Measurements from ENCODE around the gene SEMA4B. TPM values are rescaled to one million over a fixed set of nuclear protein-coding genes. Genes with fewer than 3 reads are reported as not detected.
"Not testable (repeated sequence)": the region's sequence is repeated elsewhere in the genome, so short reads cannot be mapped to it uniquely, and the experiment has no call there.

SEMA4B gene
- total and polyA plus RNA-seq, 7 donors = 1.4 to 10.8 (median 4.4) TPM

DNA sequence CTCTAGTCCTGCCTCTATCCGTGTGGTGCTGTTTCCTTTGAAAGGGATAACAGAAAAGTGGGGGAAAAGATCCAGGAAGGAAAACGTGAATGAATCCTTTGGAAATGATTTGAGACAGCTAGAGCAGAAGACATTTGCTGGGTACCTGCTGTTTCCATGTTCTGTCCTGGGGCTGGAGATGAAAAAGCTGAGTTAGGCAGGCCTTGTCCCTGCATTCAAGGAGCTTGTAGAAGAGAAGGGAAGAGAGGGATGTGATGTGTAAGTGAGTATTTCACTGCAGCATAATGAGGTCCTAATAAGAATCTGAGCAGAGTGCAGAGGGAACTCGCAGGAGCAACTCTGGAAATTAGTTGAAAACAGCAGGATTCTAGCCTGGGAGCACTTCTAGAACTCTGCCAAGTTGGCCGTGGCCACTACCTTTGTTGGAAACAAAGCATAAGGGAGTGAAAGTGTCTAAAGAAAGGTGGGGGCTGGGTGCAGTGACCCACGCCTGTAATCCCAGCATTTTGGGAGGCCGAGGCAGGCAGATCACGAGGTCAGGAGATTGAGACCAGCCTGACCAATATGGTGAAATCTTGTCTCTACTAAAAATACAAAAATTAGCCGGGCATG is 13.8 kb upstream of the SEMA4B start:
- intact Hi-C loops (cut with DNase I) = loop anchor here in 1 of 2 donors (5.0 kb wide), 1 partner anchor 35 kb away; no protein-coding TSS in a partner anchor
- ATAC-seq (no peak), DNase-seq (no peak)
- no peaks in the 10 kb centered on the region for H3K36me3 ChIP-seq (ENCODE audit: insufficient read depth in 1 of 2, low read depth in 1 of 2)
- H3K4me1 ChIP-seq = peaks cover 12% of the 10 kb centered on the region
- no peaks in the 10 kb centered on the region for H3K9me3 ChIP-seq
- no peak overlapping the region for H3K4me3 ChIP-seq
- WGBS, 3 donors = 57 to 70% (median 58%) methylated on average over 7 to 8 of the region's 8 CpGs
- H3K27me3 ChIP-seq (ENCODE audit: insufficient read depth in 3 of 3, low read length in 2 of 3) = no peaks in the 10 kb centered on the region
- H3K27ac ChIP-seq = peak overlapping the region; percentile 24
- no peak for TF ChIP-seq CTCF (IDR thresholded peaks at IDR 0.05)

DNA sequence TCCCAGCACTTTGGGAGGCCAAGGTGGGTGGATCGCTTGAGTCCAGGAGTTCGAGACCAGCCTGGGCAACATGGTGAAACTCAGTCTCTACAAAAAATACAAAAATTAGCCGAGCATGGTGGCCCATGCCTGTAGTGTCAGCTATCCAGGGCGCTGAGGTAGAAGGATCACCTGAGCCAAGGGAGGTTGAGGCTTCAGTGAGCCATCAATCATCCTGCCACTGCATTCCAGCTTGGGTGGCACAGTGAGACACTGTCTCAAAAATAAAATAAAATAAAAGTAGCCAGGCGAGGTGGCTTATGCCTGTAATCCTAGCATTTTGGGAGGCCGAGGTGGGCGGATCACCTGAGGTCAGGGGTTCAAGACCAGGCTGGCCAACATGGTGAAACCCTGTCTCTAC is 13.1 kb upstream of the SEMA4B start:
- not testable (repeated sequence) for H3K27ac ChIP-seq; ATAC-seq; H3K9me3 ChIP-seq; H3K27me3 ChIP-seq (ENCODE audit: insufficient read depth in 3 of 3, low read length in 2 of 3); H3K36me3 ChIP-seq (ENCODE audit: insufficient read depth in 1 of 2, low read depth in 1 of 2); DNase-seq; H3K4me3 ChIP-seq
- peaks cover 17% of the 10 kb centered on the region for H3K4me1 ChIP-seq
- 86 to 94% (median 92%) methylated on average over 7 of the region's 7 CpGs for WGBS, 3 donors
- intact Hi-C loops (cut with DNase I) = loop anchor here in 1 of 2 donors (5.0 kb wide), 1 partner anchor 34 kb away; no protein-coding TSS in a partner anchor

DNA sequence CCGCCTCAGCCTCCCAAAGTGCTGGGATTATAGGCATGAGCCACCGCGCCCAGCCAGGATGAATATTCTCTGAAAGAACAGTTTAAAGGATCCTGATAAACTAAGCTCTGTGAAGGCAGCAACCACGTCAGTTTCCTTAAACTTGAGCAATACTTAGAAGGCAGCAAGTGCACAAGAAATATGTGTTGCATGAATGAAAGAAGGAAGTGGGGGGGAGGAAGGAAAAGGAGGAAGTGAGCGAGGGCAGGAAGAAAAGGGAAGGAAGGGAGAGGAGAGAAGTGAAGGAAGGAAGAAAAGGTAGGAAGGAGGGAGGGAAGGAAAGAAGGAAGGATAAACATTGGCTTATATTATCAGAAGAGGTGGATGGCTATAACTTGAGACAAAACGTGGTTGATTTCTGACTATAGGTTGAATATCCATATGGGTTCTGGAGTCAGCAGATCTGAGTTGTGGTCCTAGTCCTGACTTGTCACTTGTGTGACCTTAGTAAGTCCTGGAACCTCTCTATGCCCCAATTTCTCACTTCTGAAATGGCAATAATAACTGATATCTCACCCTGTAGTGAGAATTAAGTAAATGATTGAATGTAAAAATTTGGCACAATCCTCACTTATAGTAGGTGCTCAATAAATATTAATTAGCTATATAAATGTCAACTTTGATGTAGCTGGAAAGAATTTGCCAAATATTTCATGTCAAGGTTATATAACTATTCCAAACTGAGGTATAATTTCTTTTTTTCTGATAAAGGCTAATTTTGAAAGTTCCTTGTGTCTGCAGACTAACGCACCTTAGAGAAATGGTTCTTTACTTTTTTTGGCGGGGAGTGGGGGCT is 12.0 kb upstream of the SEMA4B start:
- Histone ChIP-seq H3K36me3 (ENCODE audit: insufficient read depth in 1 of 2, low read depth in 1 of 2) (no peaks in the 10 kb centered on the region), H3K27me3 (ENCODE audit: insufficient read depth in 3 of 3, low read length in 2 of 3) (no peaks in the 10 kb centered on the region), H3K4me1 (peaks cover 15% of the 10 kb centered on the region), H3K27ac (no peak overlapping the region), H3K4me3 (no peak overlapping the region), H3K9me3 (no peaks in the 10 kb centered on the region)
- no peak for ATAC-seq
- intact Hi-C loops (cut with DNase I) = loop anchor here in 1 of 2 donors (5.0 kb wide), 1 partner anchor 33 kb away; no protein-coding TSS in a partner anchor
- DNase-seq = no peak
- 86 to 87% (median 87%) methylated on average over 8 of the region's 8 CpGs for WGBS, 3 donors
- no peak for TF ChIP-seq CTCF (IDR thresholded peaks at IDR 0.05)

- no peaks in the 10 kb centered on the region for H3K36me3 ChIP-seq (ENCODE audit: insufficient read depth in 1 of 2, low read depth in 1 of 2)
- intact Hi-C loops (cut with DNase I) = loop anchor here in 1 of 2 donors (5.0 kb wide), 1 partner anchor 32 kb away; no protein-coding TSS in a partner anchor
- no peak overlapping the region for H3K4me3 ChIP-seq
- no peak for ATAC-seq
- no peaks in the 10 kb centered on the region for H3K27me3 ChIP-seq (ENCODE audit: insufficient read depth in 3 of 3, low read length in 2 of 3)
- WGBS, 3 donors = 87 to 92% (median 90%) methylated on average over 10 of the region's 10 CpGs
- DNase-seq = no peak
- H3K9me3 ChIP-seq = no peaks in the 10 kb centered on the region
- H3K4me1 ChIP-seq = peaks cover 15% of the 10 kb centered on the region
- no peak overlapping the region for H3K27ac ChIP-seq
- TF ChIP-seq CTCF (IDR thresholded peaks at IDR 0.05) = no peak
Observed at GRCh38 chr15:90189781-90190467, 11.2 kb upstream of the SEMA4B start.
